Activated CD4-positive, alpha-beta T cell treated with anti-CD3 and anti-CD28 coated beads, Interleukin-2, amount 50 U/mL, for 24 hours (primary cell): ENCODE measurements around the gene SLC6A11.

Experiments
- DNase-seq, 2 donors: peaks; one replicate each; pipeline ENCODE4 v3.0.0-alpha.2; 2020; ENCODE audit warnings: low read depth in 1 of 2, low spot score in 1 of 2

The SLC6A11 gene

GRCh38 chr3:10883478-10884234 is 67.6 kb downstream of the SLC6A11 start:
- DNase-seq: no peak

DNA sequence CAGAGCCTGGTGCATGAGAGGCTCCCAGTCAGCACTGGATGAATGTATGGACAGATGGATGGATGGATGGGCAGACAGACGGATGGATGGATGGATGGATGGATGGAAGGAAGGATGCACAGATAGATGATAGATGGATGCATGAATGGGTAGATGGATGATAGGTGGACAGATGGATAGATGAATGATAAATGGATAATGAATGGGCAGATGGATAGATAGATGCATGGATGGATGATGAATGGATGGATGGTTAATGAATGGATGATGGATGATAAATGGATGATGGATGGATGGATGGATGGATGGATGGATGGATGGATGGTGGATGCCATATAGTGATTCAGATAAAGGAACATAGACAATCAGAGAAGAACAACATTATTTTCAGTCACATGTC is 71.0 kb downstream of the SLC6A11 start:
- no peak for DNase-seq

GRCh38 chr3:10888518-10889090 is 72.6 kb downstream of the SLC6A11 start:
- no peak for DNase-seq

GRCh38 chr3:10889206-10889960 is 73.4 kb downstream of the SLC6A11 start:
- DNase-seq: no peak

DNA sequence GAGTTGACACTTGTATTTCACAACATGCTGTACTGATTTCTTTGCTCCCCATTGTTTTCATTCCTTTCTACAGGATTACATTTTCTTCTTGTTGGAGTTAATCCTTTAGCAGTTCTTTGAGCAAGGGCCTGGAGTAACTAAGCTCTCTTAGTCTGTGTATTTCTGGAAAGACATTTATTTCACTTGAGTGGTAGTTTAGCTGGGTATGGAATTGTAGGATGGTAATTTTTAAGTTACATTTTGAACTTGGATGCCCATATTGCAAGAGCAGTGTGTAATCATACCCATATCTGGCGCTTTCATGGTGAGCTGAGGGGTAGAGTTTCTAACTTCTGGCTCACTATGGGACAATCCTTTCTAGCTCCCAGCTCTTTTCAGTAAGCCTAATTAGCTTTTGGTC is 74.6 kb downstream of the SLC6A11 start:
- DNase-seq: no peak

DNA sequence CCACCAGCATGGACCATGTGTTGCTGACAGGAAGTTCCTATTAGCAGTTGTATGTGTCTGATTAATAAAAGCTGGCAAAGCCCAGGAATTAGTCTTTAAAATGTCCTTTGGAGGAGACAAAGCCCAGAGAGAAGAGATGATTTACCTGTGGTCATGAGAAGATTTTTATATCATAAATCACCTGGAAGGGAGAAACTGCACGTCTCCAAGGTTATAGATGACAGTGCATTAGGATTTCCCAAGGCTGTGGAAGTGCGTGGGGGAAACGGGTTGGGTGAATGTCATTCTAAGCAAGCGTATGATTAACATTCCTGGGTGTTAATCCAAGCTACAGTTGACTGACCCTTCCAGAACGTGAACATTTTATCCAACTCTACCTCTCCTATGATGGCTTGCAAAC is 76.6 kb downstream of the SLC6A11 start:
- DNase-seq: no peak

GRCh38 chr3:10901296-10901945 is 85.4 kb downstream of the SLC6A11 start:
- no peak for DNase-seq

DNA sequence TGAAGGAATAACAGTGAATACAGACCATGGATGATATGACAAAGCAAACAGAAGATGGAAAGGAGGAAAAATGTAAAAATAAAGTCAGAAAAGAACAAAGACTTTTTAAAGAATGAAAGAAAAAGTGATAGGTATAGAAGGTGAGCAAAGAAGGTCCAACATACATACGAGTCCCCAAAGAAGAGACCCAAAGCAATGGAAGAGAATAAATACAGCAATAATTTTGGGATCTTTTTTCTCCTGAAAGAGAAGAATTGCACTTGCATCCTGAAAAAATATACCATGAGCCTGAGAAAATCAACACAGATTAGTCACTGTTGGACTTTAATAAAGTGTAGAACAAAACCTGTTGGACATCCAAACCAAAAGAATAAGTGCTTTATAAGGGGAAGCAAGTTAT is 91.2 kb downstream of the SLC6A11 start:
- no peak for DNase-seq

DNA sequence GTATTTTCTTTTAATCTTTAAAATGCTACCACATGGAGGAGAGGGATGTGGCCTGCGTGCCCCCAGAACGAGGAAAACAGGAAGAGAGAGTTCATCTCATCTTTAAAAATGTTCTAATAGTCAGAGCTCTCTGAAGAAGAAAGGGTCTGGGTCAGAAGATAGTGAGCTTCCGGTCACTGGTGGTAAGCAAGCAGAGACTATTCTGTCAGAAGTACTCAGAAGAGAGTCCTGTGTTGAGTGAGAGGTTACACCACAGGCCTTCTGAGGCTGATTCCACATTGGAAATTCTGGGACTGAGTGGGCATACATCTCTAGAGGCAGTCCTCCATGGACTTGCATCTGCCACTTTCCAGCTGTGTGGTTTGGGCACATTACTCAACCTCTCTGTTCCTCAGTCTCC is 94.3 kb downstream of the SLC6A11 start:
- no peak for DNase-seq

GRCh38 chr3:10911350-10912002 is 95.4 kb downstream of the SLC6A11 start:
- DNase-seq: no peak

- DNase-seq: no peak
Measured at GRCh38 chr3:10912786-10913185, 96.8 kb downstream of the SLC6A11 start.

- no peak for DNase-seq
Measured at GRCh38 chr3:10915376-10915775, 99.3 kb downstream of the SLC6A11 start.

GRCh38 chr3:10917176-10917575 is 101.1 kb downstream of the SLC6A11 start:
- no peak for DNase-seq

- no peak for DNase-seq
Measured at GRCh38 chr3:10918011-10918410, 102.0 kb downstream of the SLC6A11 start.

GRCh38 chr3:10919636-10920035 is 103.6 kb downstream of the SLC6A11 start:
- no peak for DNase-seq

- no peak for DNase-seq
Measured at GRCh38 chr3:10925436-10926255, 109.6 kb downstream of the SLC6A11 start.

GRCh38 chr3:10926256-10926810 is 110.3 kb downstream of the SLC6A11 start:
- no peak for DNase-seq

DNA sequence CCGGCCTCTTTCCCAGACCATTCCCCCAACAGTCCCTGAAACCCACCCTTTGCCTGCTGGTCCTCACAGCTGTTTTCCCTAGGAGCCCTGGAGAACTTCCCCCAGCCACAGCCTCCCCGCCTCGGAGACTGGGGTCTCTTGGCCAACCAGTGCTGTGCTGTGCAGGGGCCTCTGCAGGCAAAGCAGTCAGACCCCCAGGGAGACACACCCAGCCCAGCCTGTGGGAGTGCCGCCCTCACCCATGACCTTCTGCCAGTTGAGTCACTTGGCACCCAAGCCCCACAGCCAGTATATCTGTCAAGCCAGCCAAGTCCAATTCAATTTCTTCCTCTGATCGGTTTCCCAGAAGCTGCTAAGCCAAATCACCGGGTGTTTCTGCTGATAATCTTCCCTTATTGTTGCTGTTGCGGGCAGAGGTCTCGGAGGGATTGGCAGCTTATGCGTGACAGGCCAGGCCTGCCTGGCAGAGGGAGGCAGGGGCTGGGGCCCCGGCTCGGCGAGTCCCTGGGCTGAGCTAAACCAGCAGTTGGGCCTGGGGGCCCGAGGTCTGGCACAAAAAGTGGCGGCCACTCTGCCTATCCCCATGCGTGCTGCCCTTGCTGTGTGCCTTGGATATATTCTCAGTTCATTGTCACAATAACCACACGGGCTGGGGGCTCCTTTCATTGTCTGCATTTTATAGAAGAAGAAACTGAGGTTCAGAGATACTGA is 110.9 kb downstream of the SLC6A11 start:
- DNase-seq: no peak

DNA sequence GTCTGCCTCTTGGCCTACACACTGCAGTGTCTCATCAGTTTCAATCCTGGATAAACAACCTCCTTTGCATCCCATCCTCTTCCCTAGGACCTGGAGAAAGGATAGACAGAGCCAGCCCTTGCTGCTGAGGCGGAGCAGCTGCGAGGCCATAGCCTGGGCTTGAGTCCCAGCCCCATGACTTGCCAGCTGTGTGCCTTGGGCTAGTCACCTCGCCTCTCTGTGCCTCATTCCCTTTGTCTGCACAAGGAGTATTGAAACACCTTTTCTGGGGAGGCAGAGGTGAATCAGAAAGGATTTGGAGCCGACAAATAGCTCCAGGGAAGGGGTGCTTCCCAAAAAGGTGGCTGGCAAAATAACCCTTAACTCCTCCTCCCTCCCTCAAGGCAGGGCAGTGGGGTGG is 111.5 kb downstream of the SLC6A11 start:
- no peak for DNase-seq
